Panc1 (cell line): ENCODE data around the gene ADAMTS13. TPM values are rescaled to one million over a fixed set of nuclear protein-coding genes. Genes with fewer than 3 reads are reported as not detected.

ENCODE experiments used
- ATAC-seq: fragments of 200-7000 bp; cut with Tn5 transposase; 2 replicates; pipeline ENCODE4 v1.9.1; 2020; ENCODE audit warnings: mild to moderate bottlenecking, moderate library complexity
- BruUV-seq: library from RNA; stranded (reverse); fragments of 400-500 nt; replicated peaks from 2 replicates; lab custom pipeline; 2021; lab: Mats Ljungman, UMichigan
- CTCF ChIA-PET: fragments of 300-600 bp; sonication (Branson Sonifier 250); formaldehyde crosslinking; loops from one replicate; lab custom pipeline; 2022; ENCODE audit warnings: antibody characterized with exemption; lab: Charles Lee
- POLR2A ChIA-PET: fragments of 300-600 bp; sonication (Branson Sonifier 250); formaldehyde crosslinking; loops from one replicate; lab custom pipeline; 2022; ENCODE audit warnings: antibody characterized with exemption; lab: Charles Lee
- DNase-seq: peaks from one replicate; pipeline ENCODE4 v3.0.0-alpha.2; 2010; ENCODE audit warnings: low read depth, low spot score
- H3K27ac ChIP-seq: 2 replicates; pipeline ENCODE4 v1.5.1; 2011; ENCODE audit warnings: mild to moderate bottlenecking, low read length, inconsistent platforms
- H3K27me3 ChIP-seq: fragments of 200-500 bp; sonication (Bioruptor generic); 2 replicates; pipeline ENCODE4 v1.6.0; 2014; ENCODE audit warnings: low read length, inconsistent platforms; ENCODE audit not compliant: control insufficient read depth, insufficient read depth
- H3K36me3 ChIP-seq: fragments of 200-500 bp; sonication (Bioruptor generic); 2 replicates; pipeline ENCODE4 v1.5.1; 2014; ENCODE audit warnings: inconsistent platforms, mild to moderate bottlenecking, low read length, moderate library complexity; ENCODE audit not compliant: control insufficient read depth, insufficient read depth
- H3K4me1 ChIP-seq: 2 replicates; pipeline ENCODE4 v1.5.1; 2011; ENCODE audit warnings: inconsistent platforms, mild to moderate bottlenecking, low read length, moderate library complexity; ENCODE audit not compliant: control insufficient read depth, insufficient read depth
- H3K4me3 ChIP-seq, 2 experiments: 2 replicates each; pipeline ENCODE4 v1.5.1; 2011 to 2012; ENCODE audit warnings: low read depth in 2 of 2, low read length in 2 of 2, mild to moderate bottlenecking in 2 of 2, inconsistent platforms in 1 of 2, moderate library complexity in 1 of 2
- H3K9me3 ChIP-seq: fragments of 200-500 bp; sonication (Bioruptor generic); 2 replicates; pipeline ENCODE4 v1.5.1; 2014; ENCODE audit warnings: low read depth, mild to moderate bottlenecking, inconsistent platforms, low read length, moderate library complexity; ENCODE audit not compliant: control insufficient read depth, insufficient read depth
- POLR2AphosphoS5 ChIP-seq: IDR thresholded peaks from 2 replicates; pipeline ENCODE4 v1.6.1; 2012; ENCODE audit warnings: mild to moderate bottlenecking, low read depth, low read length, moderate library complexity
- SIN3A ChIP-seq: IDR thresholded peaks from 2 replicates; pipeline ENCODE4 v1.6.1; 2012; ENCODE audit warnings: low read depth, mild to moderate bottlenecking, low read length, moderate library complexity, borderline replicate concordance; ENCODE audit not compliant: insufficient read depth
- TCF7L2 ChIP-seq: IDR thresholded peaks from 2 replicates; pipeline ENCODE4 v1.6.1; 2011; ENCODE audit warnings: mild to moderate bottlenecking, low read depth, low read length, inconsistent platforms
- in situ Hi-C: cut with HindIII; loops from 2 replicates; pipeline ENCODE4 v1.10.0; 2016; ENCODE audit warnings: low sequenced_read_pairs, low pct_unique_long_range_greater_than_20kb
- intact Hi-C: fragments of 100-400 bp; cut with micrococcal nuclease; formaldehyde crosslinking; loops from one replicate; pipeline ENCODE4 v1.10.0; 2022; ENCODE audit not compliant: unreplicated experiment
- total RNA-seq: library from RNA; stranded (reverse); gene quantifications from one replicate; pipeline ENCODE4 v1.2.1, GENCODE V29; 2021; ENCODE audit not compliant: unreplicated experiment
- TF ChIP-seq, protein P1 (sequence below): fragments of 450-650 bp; IDR thresholded peaks from 2 replicates; pipeline ENCODE4 v1.5.1; 2017; ENCODE audit warnings: mild to moderate bottlenecking
- TF ChIP-seq, protein P2 (sequence below), 2 experiments: IDR thresholded peaks; 2 replicates each; pipeline ENCODE4 v1.6.1; 2011 to 2012; ENCODE audit warnings: low read depth in 2 of 2, control low read depth in 1 of 2, low read length in 1 of 2, mild to moderate bottlenecking in 1 of 2, moderate library complexity in 1 of 2; ENCODE audit not compliant: insufficient read depth in 1 of 2

The ADAMTS13 gene
- total RNA-seq, 1 experiment from 2014 or later, result 3.4 TPM

DNA sequence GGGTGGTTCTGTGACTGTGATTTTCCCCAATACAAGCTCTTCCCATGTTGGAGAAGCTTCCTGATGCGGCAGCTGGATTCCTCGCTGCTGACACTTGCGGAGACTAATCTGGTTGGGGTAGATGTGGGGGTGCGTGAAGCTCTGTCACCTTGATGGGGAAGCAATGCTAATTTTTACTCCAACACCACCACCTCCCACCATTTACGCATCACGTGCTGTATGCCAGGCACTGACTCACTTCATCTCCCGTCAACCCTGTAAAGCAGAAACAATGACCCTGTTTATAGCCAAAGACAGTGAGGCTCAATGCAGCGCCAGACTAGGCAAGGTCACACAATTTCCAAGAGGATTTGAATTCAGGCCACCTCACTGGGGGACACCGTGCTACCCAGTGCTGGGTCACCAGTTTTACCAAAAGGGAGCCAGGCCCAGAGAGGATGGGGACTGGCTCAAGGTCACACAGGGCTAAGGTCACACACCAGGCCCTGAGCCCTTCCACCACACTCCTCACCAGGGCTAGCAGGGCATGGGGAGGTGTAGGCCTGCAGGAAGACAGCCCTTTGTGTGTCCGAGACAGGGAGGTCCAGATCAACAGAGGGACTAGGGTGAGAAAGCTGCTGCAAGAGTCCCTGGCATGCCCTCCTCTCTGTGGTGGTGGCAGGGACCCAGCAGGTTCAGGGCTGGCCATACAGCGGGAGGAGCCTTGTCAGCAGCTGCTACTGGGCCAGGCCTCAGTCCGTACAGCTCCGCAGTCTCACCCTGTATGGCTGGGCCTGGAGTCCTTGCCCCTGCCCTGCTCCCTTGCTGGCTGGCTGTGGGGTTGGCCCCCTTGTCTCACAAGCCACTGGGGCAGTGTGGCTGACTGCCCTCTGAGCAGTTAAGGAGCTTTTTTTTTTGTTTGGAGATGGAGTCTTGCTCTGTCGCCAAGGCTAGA lies 42.7 kb upstream of the ADAMTS13 start:
- Histone ChIP-seq H3K4me3 (no peak overlapping the region), H3K27ac (no peak overlapping the region), H3K4me1 (peaks cover 9% of the 10 kb centered on the region), H3K27me3 (no peaks in the 10 kb centered on the region), H3K36me3 (peaks cover 5% of the 10 kb centered on the region; the same call in 1 of the 2 replicates), H3K9me3 (no peaks in the 10 kb centered on the region)
- no peak for ATAC-seq
- BruUV-seq, result no TSS peak
- no peak for DNase-seq
- TF ChIP-seq TCF7L2, result no peak
- TF ChIP-seq, protein P1, sequence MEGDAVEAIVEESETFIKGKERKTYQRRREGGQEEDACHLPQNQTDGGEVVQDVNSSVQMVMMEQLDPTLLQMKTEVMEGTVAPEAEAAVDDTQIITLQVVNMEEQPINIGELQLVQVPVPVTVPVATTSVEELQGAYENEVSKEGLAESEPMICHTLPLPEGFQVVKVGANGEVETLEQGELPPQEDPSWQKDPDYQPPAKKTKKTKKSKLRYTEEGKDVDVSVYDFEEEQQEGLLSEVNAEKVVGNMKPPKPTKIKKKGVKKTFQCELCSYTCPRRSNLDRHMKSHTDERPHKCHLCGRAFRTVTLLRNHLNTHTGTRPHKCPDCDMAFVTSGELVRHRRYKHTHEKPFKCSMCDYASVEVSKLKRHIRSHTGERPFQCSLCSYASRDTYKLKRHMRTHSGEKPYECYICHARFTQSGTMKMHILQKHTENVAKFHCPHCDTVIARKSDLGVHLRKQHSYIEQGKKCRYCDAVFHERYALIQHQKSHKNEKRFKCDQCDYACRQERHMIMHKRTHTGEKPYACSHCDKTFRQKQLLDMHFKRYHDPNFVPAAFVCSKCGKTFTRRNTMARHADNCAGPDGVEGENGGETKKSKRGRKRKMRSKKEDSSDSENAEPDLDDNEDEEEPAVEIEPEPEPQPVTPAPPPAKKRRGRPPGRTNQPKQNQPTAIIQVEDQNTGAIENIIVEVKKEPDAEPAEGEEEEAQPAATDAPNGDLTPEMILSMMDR, result no peak
- TF ChIP-seq SIN3A, result no peak
- TF ChIP-seq, protein P2, sequence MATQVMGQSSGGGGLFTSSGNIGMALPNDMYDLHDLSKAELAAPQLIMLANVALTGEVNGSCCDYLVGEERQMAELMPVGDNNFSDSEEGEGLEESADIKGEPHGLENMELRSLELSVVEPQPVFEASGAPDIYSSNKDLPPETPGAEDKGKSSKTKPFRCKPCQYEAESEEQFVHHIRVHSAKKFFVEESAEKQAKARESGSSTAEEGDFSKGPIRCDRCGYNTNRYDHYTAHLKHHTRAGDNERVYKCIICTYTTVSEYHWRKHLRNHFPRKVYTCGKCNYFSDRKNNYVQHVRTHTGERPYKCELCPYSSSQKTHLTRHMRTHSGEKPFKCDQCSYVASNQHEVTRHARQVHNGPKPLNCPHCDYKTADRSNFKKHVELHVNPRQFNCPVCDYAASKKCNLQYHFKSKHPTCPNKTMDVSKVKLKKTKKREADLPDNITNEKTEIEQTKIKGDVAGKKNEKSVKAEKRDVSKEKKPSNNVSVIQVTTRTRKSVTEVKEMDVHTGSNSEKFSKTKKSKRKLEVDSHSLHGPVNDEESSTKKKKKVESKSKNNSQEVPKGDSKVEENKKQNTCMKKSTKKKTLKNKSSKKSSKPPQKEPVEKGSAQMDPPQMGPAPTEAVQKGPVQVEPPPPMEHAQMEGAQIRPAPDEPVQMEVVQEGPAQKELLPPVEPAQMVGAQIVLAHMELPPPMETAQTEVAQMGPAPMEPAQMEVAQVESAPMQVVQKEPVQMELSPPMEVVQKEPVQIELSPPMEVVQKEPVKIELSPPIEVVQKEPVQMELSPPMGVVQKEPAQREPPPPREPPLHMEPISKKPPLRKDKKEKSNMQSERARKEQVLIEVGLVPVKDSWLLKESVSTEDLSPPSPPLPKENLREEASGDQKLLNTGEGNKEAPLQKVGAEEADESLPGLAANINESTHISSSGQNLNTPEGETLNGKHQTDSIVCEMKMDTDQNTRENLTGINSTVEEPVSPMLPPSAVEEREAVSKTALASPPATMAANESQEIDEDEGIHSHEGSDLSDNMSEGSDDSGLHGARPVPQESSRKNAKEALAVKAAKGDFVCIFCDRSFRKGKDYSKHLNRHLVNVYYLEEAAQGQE (IDR thresholded peaks at IDR 0.05; ENCODE audit: insufficient read depth in 1 of 2, low read depth in 2 of 2, low read length in 1 of 2), result no peak
- TF ChIP-seq POLR2AphosphoS5, result no peak
- ChIA-PET CTCF (interaction anchor here (0.6 kb wide), 1 partner anchor 67 kb away, joined by 3 read pairs; no protein-coding TSS in a partner anchor), POLR2A (interaction anchor here (0.6 kb wide), 1 partner anchor 24 kb away, joined by 3 read pairs; no protein-coding TSS in a partner anchor)
- in situ Hi-C loops, result no loop called here
- intact Hi-C loops, result no loop called here

- Histone ChIP-seq H3K4me1 (peaks cover 8% of the 10 kb centered on the region), H3K9me3 (no peaks in the 10 kb centered on the region), H3K36me3 (no peaks in the 10 kb centered on the region; the same call in 1 of the 2 replicates), H3K4me3 (no peak overlapping the region), H3K27ac (no peak overlapping the region), H3K27me3 (no peaks in the 10 kb centered on the region)
- in situ Hi-C loops (no loop called here), intact Hi-C loops (no loop called here)
- DNase-seq, result no peak
- CTCF ChIA-PET, result interaction anchor here (0.7 kb wide), 1 partner anchor 144 kb away, joined by 8 read pairs; the partner anchor contains the start of gene MYMK
- ATAC-seq, result no peak
- no TSS peak for BruUV-seq
- POLR2A ChIA-PET, result no interaction called here
- no peak for TF ChIP-seq POLR2AphosphoS5
- no peak for TF ChIP-seq SIN3A
- TF ChIP-seq, protein P2 (IDR thresholded peaks at IDR 0.05; ENCODE audit: insufficient read depth in 1 of 2, low read depth in 2 of 2, low read length in 1 of 2), result no peak
Observed at GRCh38 chr9:133380734-133381133, 41.4 kb upstream of the ADAMTS13 start.
